Prostate gland (tissue), 2 donors: ENCODE data around the gene AFF4.

Experiments used
- POLR2A ChIP-seq: fragments of 450-650 bp; IDR thresholded peaks from one replicate; pipeline ENCODE4 v1.6.1; 2016; ENCODE audit warnings: antibody characterized with exemption, mild to moderate bottlenecking
- POLR2AphosphoS5 ChIP-seq: sonication (generic); formaldehyde crosslinking; IDR thresholded peaks from one replicate; pipeline ENCODE4 v1.6.1; 2017; ENCODE audit warnings: antibody characterized with exemption
- TF ChIP-seq, protein P1 (sequence below), 4 experiments: fragments of 200-600 bp in 2 of 4; fragments of 450-650 bp in 2 of 4; sonication (generic) in 2 of 4; IDR thresholded peaks; 1 replicate in 3 of 4; 2 replicates in 1 of 4; pipeline ENCODE4 v1.5.1; 2016 to 2019; ENCODE audit warnings: antibody characterized with exemption in 4 of 4, mild to moderate bottlenecking in 2 of 4, moderate library complexity in 2 of 4

DNA sequence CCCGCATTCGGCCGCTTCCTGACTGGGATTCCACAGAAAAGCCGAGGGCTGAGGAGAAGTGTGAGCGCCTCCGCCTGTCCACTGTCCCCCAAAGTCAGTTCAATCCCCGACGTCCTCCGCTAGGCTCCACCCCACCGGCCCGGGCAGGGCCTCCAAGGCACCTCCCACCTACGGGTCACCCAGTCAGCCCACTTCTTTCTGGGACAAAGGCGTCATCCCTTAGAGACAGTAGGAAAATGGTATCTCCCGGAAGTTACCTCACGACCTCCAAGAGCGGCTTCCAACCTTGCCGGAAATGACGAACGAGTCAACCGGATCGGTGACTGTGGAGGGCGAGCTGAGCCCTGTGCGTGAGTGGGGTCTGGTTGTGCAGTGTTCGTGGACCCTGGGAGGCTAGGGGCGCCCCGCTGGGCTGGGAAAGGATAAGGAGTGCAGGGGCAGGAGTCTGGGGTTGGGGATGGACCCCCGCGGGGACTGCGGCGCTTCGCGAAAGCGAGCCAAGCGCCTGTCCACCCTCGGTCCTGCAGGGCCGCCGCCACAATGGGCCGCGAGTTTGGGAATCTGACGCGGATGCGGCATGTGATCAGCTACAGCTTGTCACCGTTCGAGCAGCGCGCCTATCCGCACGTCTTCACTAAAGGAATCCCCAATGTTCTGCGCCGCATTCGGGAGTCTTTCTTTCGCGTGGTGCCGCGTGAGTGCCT is 96.9 kb downstream of the AFF4 start, which contains the start of the genes GDF9 and UQCRQ:
- TF ChIP-seq POLR2AphosphoS5 (peak; percentile 100), POLR2A (peak; percentile 89)
- TF ChIP-seq, protein P1, sequence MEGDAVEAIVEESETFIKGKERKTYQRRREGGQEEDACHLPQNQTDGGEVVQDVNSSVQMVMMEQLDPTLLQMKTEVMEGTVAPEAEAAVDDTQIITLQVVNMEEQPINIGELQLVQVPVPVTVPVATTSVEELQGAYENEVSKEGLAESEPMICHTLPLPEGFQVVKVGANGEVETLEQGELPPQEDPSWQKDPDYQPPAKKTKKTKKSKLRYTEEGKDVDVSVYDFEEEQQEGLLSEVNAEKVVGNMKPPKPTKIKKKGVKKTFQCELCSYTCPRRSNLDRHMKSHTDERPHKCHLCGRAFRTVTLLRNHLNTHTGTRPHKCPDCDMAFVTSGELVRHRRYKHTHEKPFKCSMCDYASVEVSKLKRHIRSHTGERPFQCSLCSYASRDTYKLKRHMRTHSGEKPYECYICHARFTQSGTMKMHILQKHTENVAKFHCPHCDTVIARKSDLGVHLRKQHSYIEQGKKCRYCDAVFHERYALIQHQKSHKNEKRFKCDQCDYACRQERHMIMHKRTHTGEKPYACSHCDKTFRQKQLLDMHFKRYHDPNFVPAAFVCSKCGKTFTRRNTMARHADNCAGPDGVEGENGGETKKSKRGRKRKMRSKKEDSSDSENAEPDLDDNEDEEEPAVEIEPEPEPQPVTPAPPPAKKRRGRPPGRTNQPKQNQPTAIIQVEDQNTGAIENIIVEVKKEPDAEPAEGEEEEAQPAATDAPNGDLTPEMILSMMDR (IDR thresholded peaks at IDR 0.05) = peak in 3 of 4 experiments; percentile 40 to 61 (median 45)
